Stimulated activated CD4-positive, alpha-beta T cell treated with anti-CD3 and anti-CD28 coated beads, Interleukin-1b, Interleukin-23, amount 100 ng/mL, for 24 hours (primary cell): ENCODE results near the gene NNT.

ENCODE experiments used
- DNase-seq, 4 experiments: peaks; one replicate each; pipeline ENCODE4 v3.0.0-alpha.2; 2020; ENCODE audit warnings: low read depth in 4 of 4, low spot score in 1 of 4

Gene NNT

DNA sequence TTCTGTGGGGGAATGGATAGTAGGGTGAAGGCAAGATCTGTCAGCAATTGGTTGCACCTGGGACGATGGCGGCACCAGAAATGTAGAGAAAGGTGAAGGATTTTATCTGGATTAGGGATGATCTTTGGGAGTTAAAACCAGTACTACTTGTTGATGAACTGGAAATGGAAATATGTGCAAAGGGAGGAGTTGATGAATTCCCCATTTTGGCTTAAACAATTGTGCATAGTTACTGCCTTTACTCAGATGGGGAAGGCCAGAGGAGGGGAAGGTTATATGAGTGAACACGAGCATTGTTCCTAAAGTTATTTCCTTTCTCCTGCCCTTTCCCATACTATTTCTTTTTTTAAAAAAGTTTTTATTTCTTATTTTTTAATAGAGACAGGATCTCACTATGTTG is 19.1 kb downstream of the NNT start:
- no peak for DNase-seq

DNA sequence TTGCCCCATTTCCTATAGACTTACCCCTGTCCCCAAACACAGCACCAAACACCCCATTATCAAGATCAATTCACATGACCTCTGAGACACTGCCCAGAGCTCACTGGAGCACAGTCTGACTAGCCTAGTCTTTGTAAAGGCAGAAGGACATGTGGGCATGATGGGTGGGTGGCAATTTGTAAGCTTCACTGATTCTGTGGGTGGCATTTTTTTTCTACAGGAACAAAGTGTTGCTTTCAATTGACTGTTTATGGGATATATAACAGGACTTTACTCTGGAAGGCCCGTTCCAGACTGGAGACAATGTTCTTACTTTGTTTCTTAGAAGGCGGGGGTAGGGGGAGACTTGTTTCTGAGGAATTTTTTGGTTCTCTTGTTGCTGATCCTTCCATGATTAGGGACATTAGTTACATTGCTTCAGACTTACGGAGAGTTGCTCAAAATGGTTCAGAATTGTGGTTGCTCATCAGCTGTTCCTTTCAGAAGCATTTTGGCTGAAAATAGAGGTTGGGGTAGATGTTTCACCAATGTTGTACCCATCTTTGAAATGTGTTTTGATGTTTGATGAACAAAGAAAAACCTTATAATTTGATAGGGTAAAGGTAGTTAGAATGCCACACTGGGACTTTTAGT is 20.2 kb downstream of the NNT start:
- DNase-seq = no peak

DNA sequence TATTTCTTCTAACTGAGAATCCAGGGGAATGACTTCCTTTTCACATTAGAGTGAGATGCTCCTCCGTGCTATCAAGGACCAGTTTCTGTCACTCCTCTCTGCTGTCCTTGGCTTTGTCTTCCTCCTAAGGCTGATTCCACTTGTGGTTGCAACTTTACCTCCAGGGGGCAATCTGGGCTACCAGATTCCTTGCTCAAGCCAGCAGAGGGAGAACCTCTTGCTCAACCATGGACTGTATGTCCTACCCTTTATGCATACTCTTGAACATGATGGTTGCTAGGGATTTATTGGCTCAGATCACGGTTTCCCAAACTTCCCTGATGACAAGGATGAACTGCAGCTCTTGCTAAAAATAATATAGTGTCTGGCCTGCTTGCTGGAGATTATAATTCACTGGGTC is 24.0 kb downstream of the NNT start:
- DNase-seq = no peak

DNA sequence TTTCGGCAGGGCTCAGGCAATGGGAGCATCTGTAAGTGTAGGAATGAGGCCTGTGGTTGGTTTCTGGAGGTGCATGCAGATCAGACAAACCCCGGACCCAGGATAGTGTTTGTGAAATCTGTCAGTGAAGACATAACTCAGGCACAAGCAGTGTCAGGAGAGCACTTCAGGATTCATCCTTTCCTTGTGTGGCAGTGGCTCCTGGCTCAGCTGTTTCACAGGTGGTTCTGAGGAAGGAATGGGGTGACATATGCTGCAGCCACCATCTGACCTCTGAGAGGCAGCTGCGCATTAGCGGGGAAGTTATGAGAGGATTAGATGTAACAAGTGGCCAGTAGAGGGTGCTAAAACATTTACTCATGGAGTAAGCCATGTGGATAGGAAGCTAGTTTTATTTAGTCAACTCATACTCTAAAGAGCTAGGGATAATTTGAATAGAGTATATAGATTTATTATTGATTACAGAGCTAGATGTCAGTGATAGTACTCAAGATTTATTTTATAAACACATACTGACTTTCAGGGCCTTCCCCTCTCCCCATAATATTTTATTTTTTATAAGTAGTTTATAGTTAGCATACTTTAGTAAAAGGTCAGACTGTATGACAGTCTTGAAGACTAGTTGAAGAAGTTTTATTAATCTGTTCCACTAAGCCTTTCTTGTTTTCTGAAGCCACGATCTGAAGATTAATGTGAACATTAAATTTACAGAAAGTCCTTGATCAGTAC is 28.4 kb downstream of the NNT start:
- no peak for DNase-seq

DNA sequence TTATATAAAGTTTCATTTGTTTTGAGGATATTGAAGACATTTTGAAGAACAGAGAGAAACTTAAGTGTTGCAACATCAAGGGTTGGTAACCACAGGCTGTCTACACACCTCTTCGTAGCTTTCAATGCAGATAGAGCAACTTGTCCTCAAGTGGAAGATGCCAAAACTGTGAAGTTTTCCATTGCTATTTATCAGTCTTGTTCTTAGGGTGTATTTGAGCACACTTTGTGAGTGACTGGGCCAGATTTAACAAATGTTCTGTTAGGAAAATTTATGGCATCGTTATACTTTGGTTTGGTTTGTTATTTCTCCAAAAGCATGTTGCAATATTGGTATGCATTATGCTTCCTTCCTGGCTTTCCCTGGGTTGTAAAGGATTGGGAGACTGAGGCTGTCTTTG is 31.6 kb downstream of the NNT start:
- DNase-seq = no peak

DNA sequence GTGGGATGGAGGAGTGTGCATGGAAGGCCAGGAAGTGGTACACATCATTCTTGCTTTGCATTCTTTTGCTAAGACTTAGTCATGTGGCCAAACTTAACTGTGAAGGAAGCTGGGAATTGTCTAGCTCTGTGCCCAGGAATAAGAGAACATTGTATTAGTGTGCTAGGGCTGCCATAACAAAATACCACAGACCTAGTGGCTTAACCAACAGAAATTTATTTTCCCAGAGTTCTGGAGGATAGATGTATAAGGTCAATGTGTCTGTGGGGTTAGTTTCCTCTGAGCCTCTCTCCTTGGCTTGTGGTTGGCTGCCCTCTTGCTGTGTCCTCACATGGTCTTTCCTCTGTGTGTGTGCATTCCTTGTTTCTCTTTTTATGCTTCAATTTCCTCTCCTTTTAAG is 32.4 kb downstream of the NNT start:
- no peak for DNase-seq

DNA sequence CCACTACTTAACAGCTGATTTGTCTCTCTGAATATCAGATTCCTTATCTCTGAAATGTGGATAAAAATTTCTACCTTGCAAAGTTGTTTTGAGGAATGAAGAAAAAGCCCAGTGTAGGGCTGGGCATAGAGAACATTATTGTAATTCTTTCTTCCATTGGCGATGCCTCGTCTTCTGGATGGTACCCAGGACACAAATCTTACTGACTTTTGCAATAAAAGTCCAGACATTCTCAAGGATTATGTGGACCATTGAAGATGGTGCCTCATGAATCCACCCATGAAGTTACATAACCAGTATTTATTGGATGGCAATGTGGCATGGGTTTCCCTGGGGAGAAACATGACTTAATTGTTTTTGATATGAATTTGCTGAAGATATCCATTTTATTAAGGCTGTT is 33.1 kb downstream of the NNT start:
- DNase-seq = no peak

DNA sequence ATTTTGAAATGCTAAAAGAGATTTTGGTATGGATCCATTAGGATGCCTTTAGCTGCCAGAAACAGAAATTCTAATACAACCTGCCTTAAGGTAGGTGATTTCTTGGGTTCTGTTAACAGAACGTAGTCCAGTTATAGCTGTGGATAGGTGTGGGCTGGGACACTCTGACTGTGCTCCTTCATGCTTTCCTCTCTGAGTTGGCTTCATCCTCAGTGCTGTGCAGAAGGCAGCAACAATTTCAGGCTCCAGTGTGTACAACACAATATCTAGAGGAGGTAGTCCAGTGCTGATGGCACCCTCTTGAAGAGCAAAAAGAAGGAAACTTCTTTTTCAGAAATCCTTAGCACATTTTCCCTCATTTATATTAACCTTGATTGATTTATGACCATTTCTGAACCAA is 34.4 kb downstream of the NNT start:
- DNase-seq = no peak

DNA sequence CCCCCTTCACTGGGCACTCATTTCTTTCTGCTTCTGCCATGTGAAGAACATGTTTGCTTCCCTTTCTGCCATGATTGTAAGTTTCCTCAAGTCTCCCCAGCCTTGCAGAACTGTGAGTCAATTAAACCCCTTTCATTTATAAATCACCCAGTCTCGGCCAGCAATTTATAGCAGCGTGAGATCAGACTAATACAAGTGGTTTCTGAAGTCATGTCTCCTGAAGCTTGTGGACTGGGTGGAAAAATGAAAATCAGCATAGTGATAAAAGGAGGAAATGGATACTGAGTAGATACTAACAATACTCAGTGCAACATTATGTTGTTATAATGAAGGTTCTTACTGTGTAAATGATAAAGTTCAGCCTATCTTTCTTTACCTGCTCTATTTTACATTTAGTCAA is 35.1 kb downstream of the NNT start:
- no peak for DNase-seq

DNA sequence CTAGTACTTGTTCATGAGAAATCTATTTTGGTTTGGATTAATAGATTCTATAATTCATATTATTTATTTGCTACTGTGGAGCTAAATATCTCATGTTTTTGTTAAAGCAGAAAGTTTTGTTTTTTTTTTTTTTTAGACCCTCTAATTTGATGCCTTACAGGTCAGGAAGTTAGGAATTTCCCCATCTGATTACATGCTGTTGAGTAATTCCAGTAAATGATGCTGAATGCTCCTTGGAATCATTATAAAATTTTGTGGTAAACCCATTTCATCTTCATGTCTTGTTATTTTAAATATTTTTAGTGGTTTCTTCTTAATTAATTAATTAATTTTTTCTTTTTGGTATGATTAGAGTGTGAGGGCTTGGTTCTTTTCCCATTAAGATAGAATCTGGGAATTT is 35.6 kb downstream of the NNT start:
- DNase-seq = no peak

DNA sequence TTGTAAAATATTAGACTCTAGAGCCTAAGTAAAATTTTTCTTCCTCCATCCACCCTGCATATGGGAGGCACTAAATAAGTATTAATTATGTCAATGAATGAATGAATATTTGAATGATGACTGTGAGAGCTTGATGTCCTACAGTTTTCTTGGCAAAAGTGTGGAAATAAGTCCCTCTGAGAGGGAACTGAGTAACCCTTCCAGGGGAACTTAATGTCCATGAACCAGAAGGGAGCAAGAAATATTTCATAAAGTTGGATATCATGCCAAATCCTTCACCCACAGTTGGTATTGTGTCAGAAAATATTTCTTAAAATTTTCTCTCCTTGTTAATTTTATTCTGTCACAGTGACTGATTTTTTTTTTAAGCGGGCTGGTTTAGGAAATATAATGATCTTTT is 36.6 kb downstream of the NNT start:
- no peak for DNase-seq

DNA sequence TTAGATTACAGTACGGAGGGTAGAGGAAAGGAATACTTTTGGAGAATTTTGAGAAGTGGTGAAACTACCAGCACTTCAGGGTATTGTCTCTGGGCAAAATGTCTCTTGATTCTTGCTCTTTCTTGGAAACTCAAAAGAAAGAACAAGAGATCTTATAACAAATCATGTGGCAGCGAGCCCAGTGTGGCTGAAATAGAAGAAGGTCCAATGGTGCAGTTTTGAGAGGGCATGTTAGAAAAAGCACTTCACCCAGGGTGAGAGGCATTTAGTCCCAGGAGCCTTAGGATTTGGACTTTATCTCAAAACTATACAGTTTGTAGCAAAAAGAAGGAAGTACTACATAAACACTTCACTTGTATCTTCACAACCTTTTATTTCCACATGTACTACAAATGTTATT is 39.4 kb downstream of the NNT start:
- DNase-seq = no peak

DNA sequence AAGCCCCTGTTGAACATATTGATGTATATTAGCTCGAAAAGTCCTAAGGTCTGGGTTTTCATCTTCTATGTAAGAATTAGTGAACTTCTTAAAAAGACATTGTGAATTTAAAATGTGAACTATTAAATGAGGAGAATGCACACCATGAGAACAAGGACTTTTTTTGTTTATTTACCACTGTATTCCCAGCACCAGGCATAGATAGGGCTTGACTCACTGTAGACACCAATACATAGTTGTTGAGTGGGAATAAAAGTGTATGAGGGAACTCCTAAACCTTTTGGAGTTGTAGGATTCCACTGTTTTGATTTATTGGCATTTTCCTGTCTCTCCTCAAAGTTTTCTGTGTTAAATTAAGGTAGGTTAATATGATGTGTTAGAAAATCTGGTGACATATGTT is 40.3 kb downstream of the NNT start:
- no peak for DNase-seq

DNA sequence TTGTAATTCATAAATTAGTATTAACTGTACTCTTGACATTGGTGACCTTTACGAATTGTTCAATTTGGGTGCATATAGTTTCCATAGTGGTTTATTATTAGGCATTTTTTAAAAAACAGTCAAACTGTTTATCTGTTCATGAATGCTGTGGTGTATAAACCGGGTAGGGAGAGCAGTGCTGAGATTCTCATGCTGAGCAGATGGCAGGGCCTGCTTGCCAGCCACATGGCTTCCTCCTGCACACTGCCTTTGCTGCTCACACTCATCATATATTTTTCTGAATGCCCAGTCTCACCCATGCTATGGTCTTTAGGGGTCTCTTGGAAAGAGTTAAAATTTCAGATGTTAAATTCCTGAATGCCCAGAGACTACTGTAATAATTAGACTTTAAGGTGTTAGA is 40.8 kb downstream of the NNT start:
- no peak for DNase-seq

DNA sequence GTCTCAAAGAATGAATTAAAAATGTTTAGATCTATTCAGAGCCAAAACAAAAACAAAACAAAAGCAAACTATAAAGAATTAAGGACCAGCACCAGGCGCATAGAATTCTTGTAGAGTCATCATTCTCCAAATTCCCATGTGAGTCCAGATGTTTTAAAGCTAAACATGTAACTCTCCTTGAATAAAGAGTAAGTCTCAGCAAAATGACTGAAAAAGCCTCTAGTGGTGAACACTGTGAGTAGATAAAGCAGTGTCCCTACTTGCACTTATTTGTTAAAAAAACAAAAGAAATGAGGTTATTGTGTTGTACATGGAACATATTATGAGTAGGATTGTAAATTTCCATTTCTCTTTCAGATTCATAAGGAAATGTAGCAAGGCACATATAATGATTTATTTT is 44.0 kb downstream of the NNT start:
- no peak for DNase-seq

DNA sequence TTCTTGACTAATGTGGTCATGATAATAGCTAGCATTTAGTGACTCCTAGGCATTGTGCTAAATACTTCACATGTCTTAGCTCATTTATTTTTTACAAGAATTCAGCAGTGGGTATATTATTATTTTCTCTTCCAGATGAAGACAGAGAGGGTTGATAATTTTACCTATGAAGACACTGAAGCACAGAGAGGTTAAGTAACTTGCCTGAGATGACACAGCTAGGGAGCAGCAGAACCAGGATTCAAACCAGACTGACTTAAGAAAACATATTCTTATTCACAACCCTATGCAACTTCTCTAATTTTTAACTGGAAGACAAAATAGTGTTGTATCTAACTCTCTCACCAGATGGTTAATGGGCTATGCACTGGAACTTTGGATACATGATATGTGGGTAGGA is 44.8 kb downstream of the NNT start:
- DNase-seq = no peak

DNA sequence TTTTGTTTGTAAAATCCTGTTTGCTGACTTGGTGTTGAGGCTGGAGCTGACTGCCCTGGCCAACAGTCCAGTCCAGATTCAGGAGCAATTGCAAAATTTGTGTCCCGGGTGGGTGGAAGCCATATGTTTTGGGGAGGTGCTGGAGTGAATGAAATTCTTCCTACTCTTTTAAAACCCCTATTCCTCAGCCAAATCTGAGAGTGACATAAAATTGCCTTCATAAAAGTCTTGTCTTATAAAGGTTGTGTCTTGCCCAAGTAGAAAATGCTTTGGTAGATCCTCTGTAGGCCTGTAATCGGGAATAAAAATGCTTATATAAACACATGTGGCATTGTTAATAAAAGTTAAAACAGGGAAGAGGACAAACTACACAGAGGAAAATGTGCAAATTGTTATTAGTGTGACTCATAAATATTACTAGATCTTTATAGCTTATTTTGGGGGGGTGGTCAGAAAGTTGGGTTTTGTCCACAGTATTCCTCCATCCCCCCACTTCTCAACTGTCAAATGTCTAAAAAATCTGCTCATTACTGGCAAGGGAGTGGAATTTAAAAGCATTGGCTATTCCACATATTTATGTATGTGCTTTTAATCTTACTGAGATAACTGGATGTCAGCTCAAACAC is 45.6 kb downstream of the NNT start:
- no peak for DNase-seq

DNA sequence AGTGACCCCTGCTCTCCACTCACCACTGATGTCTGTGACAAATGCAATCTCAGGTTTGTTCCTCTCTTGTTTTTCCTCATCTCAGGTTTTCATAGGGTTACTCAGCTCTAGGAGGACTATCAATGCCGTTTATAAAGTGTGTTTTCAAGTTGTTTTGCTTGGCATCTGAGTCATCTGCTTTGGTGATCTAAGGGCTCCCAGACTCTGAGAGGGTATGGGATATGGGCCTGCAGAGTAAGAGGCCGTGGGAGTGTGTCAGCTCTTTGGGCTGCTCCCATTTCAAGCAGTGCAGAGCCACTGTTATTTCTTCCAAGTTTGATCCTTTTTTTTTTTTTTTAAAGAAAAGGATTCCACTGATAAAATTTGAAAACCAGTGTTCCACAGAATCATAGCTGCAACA is 46.3 kb downstream of the NNT start:
- no peak for DNase-seq

DNA sequence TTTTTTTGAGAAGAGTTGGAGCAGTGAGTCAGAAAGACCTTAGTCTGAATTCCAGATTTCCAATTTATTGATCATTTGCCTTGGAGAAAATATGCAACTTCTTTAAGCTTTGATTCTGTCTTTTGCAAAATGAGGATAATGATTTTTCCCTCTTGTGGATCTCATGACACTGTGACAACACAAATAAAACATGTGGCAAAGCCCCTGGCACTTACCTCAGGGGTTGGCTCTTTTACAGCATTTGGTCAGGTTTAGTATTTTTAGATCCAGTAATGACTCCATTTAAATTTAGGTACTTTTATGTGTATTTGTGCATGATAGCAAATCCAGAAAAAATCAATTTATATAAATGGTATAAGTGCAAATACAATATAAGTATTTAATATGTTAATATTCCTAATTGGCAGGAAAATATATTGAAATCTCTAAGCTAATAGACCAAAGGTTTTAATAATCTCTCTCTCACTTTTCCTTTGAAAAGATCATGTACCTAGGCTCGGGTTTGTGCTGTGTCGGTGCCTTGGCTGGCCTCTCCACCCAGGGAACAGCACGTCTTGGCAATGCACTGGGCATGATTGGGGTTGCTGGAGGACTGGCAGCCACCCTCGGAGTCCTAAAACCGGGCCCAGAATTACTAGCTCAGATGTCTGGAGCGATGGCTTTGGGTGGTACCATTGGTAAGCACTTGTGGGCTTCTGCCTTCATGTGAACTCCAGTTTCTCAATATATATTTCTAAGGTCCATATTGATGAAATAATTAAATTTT is 49.7 kb downstream of the NNT start:
- DNase-seq = no peak

DNA sequence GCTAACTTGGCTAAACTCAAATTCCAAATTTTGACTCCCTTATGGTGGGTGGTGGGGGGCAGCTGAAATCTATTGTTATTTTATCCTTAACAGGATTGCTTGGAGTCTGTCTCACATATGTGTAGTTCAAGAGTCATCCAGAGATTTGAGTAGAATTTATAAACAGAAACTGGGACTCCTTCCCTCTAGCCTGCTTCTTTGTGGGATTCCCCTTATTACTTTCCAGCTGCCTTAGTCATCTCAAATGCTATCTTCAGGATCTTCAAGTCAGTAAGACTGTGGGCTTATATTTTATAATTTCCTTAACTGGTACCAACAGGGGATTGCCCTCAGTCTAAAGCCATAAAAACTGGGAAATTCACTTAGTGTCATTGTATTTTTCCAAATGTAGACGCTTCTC is 55.5 kb downstream of the NNT start:
- no peak for DNase-seq

DNA sequence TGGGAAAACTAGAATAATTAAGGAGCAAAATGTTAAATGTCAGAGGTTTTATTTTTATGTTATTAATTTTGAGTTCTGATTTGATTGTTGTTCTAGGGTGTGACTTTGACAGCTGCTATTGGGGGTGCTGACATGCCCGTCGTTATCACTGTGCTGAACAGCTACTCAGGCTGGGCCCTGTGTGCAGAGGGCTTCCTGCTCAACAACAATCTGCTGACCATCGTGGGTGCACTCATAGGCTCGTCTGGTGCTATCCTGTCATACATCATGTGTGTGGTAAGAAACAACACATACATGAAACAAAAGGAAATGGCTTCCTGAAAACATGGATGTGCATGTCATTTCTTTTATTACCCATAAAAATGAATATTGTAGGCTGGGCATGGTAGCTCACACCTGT is 56.1 kb downstream of the NNT start:
- DNase-seq = no peak

DNA sequence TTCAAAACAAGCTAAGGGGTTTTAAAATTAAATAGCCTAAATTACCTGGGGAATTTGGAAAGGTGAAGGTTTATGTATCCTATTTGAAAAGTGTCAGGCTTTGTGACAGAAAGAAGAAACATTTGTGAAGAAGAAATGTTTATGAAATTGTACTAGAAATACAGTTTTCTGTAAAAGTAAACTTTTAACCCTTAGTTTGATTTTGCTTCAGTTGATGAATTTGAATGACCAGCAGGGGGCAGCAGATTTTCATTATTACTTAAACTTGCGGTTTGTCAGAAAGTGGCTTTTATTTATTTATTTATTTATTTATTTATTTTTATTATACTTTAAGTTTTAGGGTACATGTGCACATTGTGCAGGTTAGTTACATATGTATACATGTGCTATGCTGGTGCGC is 58.1 kb downstream of the NNT start:
- DNase-seq = peak in 1 of 4 experiments; percentile 3
